Posterior cingulate gyrus (tissue), 11 donors: Measurements from ENCODE around the gene HLA-DRB5.
"Not testable (repeated sequence)": the region's sequence is repeated elsewhere in the genome, so short reads cannot be mapped to it uniquely, and the experiment has no call there.

Experiments
- DNase-seq, 10 donors: peaks; one replicate each; pipeline versions ENCODE4 v3.0.0 to v3.0.0-alpha.2; 2020 to 2021; ENCODE audit warnings: mixed read lengths in 3 of 10
- intact Hi-C: fragments of 100-400 bp; cut with DNase I; formaldehyde crosslinking; loops from one replicate; pipeline ENCODE4 v1.15.1; 2023

HLA-DRB5 gene

DNA sequence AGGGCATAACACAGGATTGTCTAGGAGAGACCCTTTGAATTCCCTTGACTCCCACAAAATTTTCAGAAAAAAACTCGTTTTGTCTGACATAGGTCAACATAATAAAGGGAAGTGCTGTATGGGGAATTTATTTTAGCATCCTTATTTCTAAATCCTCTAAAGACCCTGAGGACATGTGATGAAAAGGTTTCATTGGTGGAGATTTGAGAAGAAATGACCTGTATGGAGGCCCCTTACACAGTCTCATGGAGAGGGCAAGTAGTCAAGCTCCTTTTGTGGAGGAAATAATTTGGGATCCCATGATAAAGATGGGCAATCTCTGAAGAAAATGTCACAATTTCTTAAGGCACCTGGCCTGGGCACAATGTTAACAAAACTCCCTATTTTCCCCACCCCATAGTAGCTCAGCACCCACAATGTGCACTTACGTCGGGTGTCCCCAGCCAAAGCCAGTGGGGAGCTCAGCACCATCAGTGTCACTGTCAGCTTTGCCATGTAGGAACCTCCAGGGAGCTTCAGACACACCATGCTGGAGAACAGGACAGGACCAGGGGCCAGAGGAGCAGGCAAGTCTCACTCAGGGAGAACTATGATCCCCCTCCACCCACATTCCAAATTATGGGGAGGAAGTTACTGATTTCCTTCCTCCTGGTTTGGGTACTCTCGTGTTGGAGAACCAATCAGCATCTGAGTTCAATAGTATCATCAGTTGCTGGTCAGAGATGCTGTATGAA, at the start of gene HLA-DRB5:
Gene HLA-DRB5 (minus strand): TSS at position 591 of the 734 bp plus-strand sequence. CDS start 63 bp downstream, at position 528.
- peak in 3 of 10 donors; percentile 7 to 46 (median 32) for DNase-seq
- intact Hi-C loops: no loop called here

- DNase-seq: no peak
- intact Hi-C loops: no loop called here
Observed at GRCh38 chr6:32578962-32579361, 48.9 kb upstream of the HLA-DRB5 start.

GRCh38 chr6:32577493-32577892, 47.4 kb upstream of the HLA-DRB5 start:
- intact Hi-C loops: not testable (repeated sequence)

DNA sequence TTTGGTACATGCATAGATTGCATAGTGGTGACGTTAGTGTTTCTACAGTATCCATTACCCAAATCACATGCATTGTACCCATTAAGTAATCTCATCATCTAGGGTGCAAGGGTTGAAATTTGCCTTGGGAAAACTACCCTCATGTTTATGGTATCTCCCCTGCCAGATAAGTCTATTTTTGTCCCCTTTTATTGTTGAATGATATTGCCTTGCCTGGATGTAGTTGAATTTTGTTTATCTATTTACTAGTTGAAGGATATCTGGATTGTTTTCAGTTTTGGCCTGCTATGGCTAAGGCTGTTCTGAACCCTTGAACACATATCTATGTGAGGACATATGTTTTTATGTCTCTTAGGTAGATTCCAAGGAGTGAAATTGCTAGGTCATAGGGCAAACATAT, 46.2 kb upstream of the HLA-DRB5 start:
- no peak for DNase-seq
- intact Hi-C loops: no loop called here

More at GRCh38 chr6:32577493-32577892, 47.4 kb upstream of the HLA-DRB5 start:
- DNase-seq: not testable (repeated sequence)

DNA sequence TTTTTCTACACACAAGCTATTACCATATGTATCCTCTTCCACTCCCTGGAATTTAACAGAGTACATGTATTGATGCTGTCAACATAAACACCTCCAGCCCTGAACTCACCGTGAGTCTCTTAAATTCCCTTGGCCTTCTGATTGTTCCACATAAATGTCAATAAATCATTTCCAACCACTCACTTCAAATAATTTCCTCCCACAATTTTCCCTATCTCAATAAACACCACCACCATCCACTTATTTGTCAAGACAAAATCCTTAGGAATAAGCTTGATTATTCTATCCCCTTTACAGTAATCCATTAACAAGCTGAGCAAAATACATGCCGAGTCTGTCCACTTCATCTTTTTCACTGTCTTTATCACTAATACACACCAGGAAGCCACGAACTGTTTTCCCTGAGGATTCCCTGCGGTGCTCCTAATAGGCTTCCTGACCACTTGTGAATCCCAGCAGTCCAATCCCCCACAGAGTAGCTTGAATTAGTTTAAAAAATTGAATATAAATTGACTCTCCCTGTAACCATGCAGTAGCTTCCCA, 40.3 kb upstream of the HLA-DRB5 start:
- DNase-seq: no peak
- intact Hi-C loops: loop anchor here (2.0 kb wide), 1 partner anchor 88 kb away; no protein-coding TSS in a partner anchor

GRCh38 chr6:32568561-32568960, 38.5 kb upstream of the HLA-DRB5 start:
- DNase-seq: no peak
- intact Hi-C loops: no loop called here

- no peak for DNase-seq
- intact Hi-C loops: no loop called here
Observed at GRCh38 chr6:32566957-32567356, 36.9 kb upstream of the HLA-DRB5 start.

GRCh38 chr6:32565511-32565910, 35.4 kb upstream of the HLA-DRB5 start:
- no peak for DNase-seq
- intact Hi-C loops: no loop called here

DNA sequence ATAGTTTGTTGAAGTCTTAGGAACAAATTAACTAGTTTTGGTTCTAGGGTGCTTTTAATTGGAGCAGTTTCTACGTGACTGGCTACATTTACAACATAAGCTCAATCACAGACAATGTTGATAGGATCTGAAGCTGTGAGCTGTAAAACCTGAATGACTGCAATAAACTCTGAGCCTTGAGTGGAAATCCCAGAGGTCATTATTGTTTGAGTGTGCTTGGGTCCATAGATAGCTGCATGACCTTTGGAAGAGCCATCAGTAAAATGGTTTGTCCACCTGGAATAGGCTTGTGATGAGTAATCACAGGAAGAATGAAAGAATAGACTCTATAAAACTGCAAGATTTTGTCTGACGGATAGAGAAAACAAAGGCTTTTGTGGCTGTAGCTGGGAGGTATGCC, 32.9 kb upstream of the HLA-DRB5 start:
- DNase-seq: no peak
- intact Hi-C loops: no loop called here

GRCh38 chr6:32559747-32560146, 29.7 kb upstream of the HLA-DRB5 start:
- intact Hi-C loops: no loop called here

DNA sequence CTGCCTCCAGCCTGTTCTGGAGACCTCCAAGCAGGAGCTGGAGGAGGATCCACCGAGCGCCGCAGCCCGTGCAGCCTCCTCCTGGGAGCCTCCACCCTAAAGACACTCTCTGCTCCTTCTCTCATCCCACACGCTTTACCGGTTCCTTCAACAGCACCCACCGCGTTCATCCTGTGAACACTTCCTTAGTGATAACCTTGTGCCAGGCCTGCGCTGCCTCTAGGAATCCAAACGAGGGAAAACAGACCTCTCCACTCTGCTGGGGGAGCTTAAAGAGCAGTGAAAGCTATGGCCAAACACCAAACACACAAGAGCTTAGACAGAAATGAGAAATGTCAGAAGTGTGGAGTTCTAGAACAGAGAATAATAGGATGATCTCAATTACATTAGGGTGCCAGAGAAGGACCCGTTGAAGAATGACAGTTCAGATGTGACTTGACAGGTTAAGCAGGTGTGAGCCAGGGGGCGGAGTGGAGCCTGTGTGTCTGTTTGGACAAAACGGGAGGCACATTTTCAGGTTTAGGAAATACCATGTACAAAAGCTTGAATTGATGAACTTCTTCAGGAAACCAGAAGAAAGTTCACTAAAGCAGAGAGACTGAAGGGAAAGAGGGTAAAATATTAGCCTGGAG, 28.5 kb upstream of the HLA-DRB5 start:
- no peak for DNase-seq
- intact Hi-C loops: no loop called here

More at GRCh38 chr6:32559747-32560146, 29.7 kb upstream of the HLA-DRB5 start:
- no peak for DNase-seq

- no peak for DNase-seq
- intact Hi-C loops: no loop called here
Observed at GRCh38 chr6:32554116-32554965, 24.3 kb upstream of the HLA-DRB5 start.

DNA sequence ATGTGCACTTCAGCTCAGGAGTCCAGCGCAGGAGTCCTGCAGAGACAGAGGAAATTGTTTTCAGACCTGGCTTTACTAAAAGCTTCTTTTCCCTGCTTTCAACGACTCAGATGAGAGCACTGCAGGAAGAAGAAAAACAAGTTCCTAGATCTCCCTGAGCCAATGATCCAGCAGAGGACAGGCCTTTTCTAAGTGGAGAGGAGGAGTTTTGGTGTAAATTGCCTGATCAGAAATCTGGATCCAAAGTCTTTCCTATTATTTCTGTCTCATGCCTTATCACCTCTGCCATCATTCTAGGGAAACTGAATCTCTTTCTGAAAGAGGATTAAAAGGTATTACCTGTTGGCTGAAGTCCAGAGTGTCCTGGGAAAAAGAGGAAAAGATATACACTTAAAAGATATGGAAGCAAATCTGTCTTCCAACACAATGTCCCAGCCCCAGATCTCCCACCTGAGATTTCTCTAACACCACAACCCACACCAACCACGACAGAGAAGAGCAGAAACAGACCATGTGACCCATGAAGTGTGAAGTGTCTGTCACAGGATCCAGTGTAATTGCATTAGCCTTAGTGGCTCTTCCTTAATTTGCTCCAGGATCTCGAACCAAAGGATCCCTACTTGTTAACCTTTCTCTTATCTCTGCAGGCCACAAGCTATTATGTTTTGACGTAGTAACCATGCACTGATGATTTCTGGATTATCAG, 23.1 kb upstream of the HLA-DRB5 start:
- intact Hi-C loops: no loop called here
- no peak for DNase-seq

- no peak for DNase-seq
- intact Hi-C loops: no loop called here
Observed at GRCh38 chr6:32551410-32551809, 21.3 kb upstream of the HLA-DRB5 start.

- no peak for DNase-seq
- intact Hi-C loops: no loop called here
Observed at GRCh38 chr6:32539839-32540238, 9.8 kb upstream of the HLA-DRB5 start.

DNA sequence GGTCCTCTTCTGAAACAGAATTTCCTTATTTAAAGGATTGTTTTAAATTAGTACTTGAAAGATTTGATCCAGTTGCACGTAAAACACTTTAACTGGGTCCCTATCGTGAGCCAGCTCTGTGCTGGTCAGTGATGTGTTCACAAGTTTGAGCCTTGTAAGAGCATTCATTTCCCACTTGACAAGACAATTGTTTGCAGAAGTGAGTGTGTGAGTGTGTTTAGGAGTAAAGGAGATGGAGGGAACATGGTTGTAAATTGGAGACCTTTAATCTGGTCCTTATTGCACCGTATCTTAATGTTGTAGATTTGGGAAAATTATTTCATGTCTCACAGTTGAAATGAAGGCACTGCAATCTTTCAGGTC, 325 bp upstream of the HLA-DRB5 start:
- DNase-seq, intact Hi-C loops: not testable (repeated sequence)

- intact Hi-C loops: no loop called here
- DNase-seq: no peak
Observed at GRCh38 chr6:32522302-32523047, 7.6 kb downstream of the HLA-DRB5 start.

GRCh38 chr6:32519910-32520258, 10.2 kb downstream of the HLA-DRB5 start:
- intact Hi-C loops: no loop called here
- DNase-seq: no peak

DNA sequence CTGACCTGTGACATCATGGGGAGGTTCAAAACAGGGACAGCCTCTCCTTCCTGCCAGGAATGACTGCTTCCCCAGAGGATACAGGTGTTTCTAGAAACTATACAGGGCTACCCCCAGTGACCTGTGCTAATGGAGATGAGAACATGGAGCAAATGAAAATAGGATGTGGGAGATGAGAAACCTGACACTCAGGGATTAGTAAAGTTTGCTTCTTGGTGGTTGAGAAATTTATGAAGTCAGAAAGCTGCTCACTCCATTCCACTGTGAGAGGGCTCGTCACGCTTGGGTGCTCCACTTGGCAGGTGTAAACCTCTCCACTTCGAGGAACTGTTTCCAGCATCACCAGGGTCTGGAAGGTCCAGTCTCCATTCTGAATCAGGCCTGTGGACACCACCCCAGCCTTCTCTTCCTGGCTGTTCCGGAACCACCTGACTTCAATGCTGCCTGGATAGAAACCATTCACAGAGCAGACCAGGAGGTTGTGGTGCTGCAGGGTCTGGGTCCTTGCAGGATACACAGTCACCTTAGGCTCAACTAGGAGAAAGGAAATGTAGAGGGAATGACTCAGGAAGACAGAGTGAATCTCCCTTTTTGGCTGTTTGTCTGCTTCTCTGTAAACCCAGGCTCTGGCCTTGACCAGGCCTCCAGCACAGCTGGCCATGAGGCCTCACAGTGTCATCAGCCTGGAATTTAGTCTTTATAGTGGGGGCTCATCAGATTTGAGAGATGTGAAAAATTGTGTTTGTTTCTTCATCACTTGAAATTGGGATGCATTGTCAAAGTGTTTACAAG, 10.8 kb downstream of the HLA-DRB5 start:
- peak in 1 of 10 donors; percentile 7 for DNase-seq
- intact Hi-C loops: no loop called here
